ENCODE data around the gene IRF3.

IRF3 gene

DNA sequence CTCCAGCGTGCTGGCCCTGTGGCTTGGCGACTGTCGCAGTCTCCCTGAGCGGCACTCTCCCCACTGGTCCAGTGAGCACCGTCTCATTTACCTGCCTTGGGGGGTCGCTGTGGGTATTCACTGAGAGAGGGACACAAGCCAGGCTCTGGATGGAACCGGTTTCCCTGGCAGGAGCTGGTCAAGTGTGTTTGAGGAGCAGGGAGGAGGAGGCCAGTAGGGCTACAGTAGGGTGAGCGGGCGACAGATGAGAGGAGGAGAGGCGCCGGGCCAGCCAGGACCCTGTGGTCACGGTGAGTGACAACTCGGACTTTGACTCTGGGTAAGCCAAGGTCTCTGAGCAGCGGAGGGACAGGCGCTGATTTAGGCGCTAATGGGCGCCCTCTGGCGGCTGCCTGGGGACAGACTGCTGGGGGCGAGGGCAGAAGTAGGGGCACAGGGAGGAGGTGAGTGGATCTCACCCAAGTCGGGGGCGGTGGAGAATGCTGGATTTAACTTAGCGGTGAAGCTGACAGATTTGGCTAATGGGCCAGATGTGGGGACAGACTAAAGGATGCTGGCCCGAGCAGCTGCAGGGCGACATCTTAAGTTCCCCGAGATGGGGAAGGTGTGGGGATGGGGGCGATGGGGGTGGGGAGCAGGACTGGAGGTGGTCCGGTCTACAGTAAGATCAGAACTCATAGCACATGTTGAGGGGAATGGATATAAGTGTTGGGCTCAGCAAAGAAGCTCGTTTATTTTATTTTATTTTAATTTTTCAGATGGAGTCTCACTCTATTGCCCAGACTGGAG is 6.7 kb upstream of the IRF3 start:
- peak; percentile 54 for ATAC-seq
- no peak for TF ChIP-seq ZFP30 (CRISPR knock-in tag; IDR thresholded peaks at IDR 0.05)
- TF ChIP-seq SNAI2 (CRISPR knock-in tag; IDR thresholded peaks at IDR 0.05), result no peak
- TF ChIP-seq ZC3H10 (CRISPR knock-in tag; IDR thresholded peaks at IDR 0.05), result no peak
- TF ChIP-seq ZNF70 (CRISPR knock-in tag; IDR thresholded peaks at IDR 0.05), result 0 out of 2 replicates have a peak, but pooled peaks have one; percentile 4
- TF ChIP-seq, protein P1, sequence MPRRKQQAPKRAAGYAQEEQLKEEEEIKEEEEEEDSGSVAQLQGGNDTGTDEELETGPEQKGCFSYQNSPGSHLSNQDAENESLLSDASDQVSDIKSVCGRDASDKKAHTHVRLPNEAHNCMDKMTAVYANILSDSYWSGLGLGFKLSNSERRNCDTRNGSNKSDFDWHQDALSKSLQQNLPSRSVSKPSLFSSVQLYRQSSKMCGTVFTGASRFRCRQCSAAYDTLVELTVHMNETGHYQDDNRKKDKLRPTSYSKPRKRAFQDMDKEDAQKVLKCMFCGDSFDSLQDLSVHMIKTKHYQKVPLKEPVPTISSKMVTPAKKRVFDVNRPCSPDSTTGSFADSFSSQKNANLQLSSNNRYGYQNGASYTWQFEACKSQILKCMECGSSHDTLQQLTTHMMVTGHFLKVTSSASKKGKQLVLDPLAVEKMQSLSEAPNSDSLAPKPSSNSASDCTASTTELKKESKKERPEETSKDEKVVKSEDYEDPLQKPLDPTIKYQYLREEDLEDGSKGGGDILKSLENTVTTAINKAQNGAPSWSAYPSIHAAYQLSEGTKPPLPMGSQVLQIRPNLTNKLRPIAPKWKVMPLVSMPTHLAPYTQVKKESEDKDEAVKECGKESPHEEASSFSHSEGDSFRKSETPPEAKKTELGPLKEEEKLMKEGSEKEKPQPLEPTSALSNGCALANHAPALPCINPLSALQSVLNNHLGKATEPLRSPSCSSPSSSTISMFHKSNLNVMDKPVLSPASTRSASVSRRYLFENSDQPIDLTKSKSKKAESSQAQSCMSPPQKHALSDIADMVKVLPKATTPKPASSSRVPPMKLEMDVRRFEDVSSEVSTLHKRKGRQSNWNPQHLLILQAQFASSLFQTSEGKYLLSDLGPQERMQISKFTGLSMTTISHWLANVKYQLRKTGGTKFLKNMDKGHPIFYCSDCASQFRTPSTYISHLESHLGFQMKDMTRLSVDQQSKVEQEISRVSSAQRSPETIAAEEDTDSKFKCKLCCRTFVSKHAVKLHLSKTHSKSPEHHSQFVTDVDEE (CRISPR knock-in tag; IDR thresholded peaks at IDR 0.05), result peak; percentile 54; the same call in 1 of the 2 replicates
- TF ChIP-seq RARB (CRISPR knock-in tag; IDR thresholded peaks at IDR 0.05), result no peak

DNA sequence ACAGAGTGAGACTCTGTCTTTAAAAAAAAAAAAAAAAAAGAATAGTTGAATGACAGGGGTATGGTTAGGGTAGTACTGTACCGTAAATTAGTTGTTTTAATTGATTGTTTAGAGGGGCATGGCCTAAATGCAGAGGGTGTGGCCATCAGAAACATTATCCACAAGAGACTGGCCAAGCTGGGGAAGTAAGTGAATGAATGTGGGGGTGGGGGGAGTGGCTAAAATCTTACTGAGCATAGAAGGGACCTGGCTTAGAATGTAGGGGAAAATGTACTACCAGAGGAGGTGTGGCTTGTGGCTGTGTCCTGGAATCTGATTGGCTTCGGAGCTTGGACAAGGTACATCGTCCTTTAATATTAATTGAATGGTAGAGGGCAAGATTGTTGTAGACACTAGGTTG is 3.9 kb upstream of the IRF3 start:
- TF ChIP-seq ZC3H10 (CRISPR knock-in tag; IDR thresholded peaks at IDR 0.05), result no peak
- no peak for TF ChIP-seq BACH2 (CRISPR knock-in tag; IDR thresholded peaks at IDR 0.05; ENCODE audit: borderline replicate concordance)
- TF ChIP-seq CSDC2 (CRISPR knock-in tag; IDR thresholded peaks at IDR 0.05), result no peak
- TF ChIP-seq RARB (CRISPR knock-in tag; IDR thresholded peaks at IDR 0.05), result no peak
- no peak for TF ChIP-seq OSR1 (CRISPR knock-in tag; IDR thresholded peaks at IDR 0.05)
- no peak for TF ChIP-seq SNAI2 (CRISPR knock-in tag; IDR thresholded peaks at IDR 0.05)
- no peak for TF ChIP-seq ISL1 (CRISPR knock-in tag; IDR thresholded peaks at IDR 0.05)
- no peak for TF ChIP-seq ZFP3 (CRISPR knock-in tag; IDR thresholded peaks at IDR 0.05)
- TF ChIP-seq, protein P2, sequence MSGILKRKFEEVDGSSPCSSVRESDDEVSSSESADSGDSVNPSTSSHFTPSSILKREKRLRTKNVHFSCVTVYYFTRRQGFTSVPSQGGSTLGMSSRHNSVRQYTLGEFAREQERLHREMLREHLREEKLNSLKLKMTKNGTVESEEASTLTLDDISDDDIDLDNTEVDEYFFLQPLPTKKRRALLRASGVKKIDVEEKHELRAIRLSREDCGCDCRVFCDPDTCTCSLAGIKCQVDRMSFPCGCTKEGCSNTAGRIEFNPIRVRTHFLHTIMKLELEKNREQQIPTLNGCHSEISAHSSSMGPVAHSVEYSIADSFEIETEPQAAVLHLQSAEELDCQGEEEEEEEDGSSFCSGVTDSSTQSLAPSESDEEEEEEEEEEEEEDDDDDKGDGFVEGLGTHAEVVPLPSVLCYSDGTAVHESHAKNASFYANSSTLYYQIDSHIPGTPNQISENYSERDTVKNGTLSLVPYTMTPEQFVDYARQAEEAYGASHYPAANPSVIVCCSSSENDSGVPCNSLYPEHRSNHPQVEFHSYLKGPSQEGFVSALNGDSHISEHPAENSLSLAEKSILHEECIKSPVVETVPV (CRISPR knock-in tag; IDR thresholded peaks at IDR 0.05), result no peak
- TF ChIP-seq, protein P3, sequence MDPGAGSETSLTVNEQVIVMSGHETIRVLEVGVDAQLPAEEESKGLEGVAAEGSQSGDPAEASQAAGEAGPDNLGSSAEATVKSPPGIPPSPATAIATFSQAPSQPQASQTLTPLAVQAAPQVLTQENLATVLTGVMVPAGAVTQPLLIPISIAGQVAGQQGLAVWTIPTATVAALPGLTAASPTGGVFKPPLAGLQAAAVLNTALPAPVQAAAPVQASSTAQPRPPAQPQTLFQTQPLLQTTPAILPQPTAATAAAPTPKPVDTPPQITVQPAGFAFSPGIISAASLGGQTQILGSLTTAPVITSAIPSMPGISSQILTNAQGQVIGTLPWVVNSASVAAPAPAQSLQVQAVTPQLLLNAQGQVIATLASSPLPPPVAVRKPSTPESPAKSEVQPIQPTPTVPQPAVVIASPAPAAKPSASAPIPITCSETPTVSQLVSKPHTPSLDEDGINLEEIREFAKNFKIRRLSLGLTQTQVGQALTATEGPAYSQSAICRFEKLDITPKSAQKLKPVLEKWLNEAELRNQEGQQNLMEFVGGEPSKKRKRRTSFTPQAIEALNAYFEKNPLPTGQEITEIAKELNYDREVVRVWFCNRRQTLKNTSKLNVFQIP (CRISPR knock-in tag; IDR thresholded peaks at IDR 0.05; ENCODE audit: borderline replicate concordance, low read depth), result no peak
- TF ChIP-seq ARNTL (CRISPR knock-in tag; IDR thresholded peaks at IDR 0.05; ENCODE audit: borderline replicate concordance, low read depth), result no peak
- TF ChIP-seq ZNF8 (CRISPR knock-in tag; IDR thresholded peaks at IDR 0.05), result no peak
- no peak for TF ChIP-seq TOX (CRISPR knock-in tag; IDR thresholded peaks at IDR 0.05; ENCODE audit: borderline replicate concordance)
- no peak for TF ChIP-seq ZFP30 (CRISPR knock-in tag; IDR thresholded peaks at IDR 0.05)
- TF ChIP-seq, protein P1 (CRISPR knock-in tag; IDR thresholded peaks at IDR 0.05), result no peak
- TF ChIP-seq, protein P4, sequence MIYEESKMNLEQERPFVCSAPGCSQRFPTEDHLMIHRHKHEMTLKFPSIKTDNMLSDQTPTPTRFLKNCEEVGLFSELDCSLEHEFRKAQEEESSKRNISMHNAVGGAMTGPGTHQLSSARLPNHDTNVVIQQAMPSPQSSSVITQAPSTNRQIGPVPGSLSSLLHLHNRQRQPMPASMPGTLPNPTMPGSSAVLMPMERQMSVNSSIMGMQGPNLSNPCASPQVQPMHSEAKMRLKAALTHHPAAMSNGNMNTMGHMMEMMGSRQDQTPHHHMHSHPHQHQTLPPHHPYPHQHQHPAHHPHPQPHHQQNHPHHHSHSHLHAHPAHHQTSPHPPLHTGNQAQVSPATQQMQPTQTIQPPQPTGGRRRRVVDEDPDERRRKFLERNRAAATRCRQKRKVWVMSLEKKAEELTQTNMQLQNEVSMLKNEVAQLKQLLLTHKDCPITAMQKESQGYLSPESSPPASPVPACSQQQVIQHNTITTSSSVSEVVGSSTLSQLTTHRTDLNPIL (CRISPR knock-in tag; IDR thresholded peaks at IDR 0.05; ENCODE audit: low read depth), result no peak
- TF ChIP-seq PPARA (CRISPR knock-in tag; IDR thresholded peaks at IDR 0.05; ENCODE audit: borderline replicate concordance), result no peak
- TF ChIP-seq TCF4 (CRISPR knock-in tag; IDR thresholded peaks at IDR 0.05; ENCODE audit: borderline replicate concordance), result no peak
- TF ChIP-seq GLIS3 (CRISPR knock-in tag; IDR thresholded peaks at IDR 0.05), result no peak
- ATAC-seq, result no peak

Measured in SK-N-SH treated with all-trans-retinoic acid at 6 μM for 48 hours (cell line).